ENCODE results near the gene KRTAP1-4. TPM values are rescaled to one million over a fixed set of nuclear protein-coding genes. Genes with fewer than 3 reads are reported as not detected.
"Not testable (repeated sequence)": the region's sequence is repeated elsewhere in the genome, so short reads cannot be mapped to it uniquely, and the experiment has no call there.

Gene KRTAP1-4
- total RNA-seq, 4 donors from 2014 or later = not detected

DNA sequence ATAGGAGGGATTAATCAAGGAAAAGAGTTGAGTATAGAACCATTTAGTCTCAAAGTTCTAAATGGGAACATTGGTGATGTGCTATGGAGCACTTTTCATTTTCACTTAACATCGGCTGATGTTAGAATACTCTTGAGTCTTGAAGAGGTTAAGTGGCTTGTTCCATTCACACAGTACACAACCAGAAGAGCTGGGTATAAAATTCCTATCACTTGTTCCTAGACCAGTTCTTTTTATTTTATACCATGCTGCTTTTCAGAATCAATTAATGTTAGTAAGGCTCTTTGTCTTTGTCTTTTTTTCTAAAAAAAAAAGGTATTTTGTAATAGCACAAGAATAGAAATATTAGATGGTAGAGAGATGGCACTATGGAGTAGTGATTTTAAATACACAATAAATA, 13.0 kb upstream of the KRTAP1-4 start:
- intact Hi-C loops (cut with DNase I; ENCODE audit: low total_unique reads) = no loop called here
- Histone ChIP-seq H3K27me3 (no peaks in the 10 kb centered on the region), H3K27ac (no peak overlapping the region), H3K4me1 (no peaks in the 10 kb centered on the region), H3K4me3 (no peak overlapping the region), H3K9me3 (no peaks in the 10 kb centered on the region), H3K36me3 (no peaks in the 10 kb centered on the region)
- DNase-seq = no peak
- TF ChIP-seq POLR2A (IDR thresholded peaks at IDR 0.05) (no peak), CTCF (IDR thresholded peaks at IDR 0.05) (no peak)

- H3K27ac ChIP-seq = not testable (repeated sequence)
Observed at GRCh38 chr17:41040783-41041571, 11.0 kb upstream of the KRTAP1-4 start, which contains the start of gene KRTAP1-1. KRTAP1-1 (minus strand) TSS chr17:41041450; CDS start chr17:41041397, 53 bp downstream.

DNA sequence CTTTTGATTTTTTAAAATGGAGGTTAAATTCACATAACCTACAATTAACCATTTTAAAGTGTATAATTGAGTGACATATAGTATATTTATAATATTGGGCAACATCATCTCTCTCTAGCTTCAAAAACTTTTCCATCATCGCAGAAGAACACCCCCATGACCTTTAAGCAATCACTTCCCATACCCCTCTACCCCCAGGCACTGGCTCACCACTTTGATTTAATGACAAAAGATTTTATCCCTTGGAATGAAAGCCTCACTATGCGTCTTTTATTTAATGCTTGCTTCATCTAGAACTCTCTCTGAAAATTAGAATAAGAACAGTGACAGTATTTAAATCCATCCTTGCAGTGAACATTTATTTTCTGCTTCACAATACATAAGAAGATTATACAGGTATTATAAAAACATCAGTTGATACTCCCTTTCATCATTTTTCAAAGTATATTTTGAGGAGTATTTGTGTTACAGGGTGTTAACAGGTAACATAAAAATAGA, 7.9 kb upstream of the KRTAP1-4 start:
- no peak for TF ChIP-seq CTCF (IDR thresholded peaks at IDR 0.05)
- no peak for TF ChIP-seq POLR2A (IDR thresholded peaks at IDR 0.05)
- Histone ChIP-seq H3K27ac (no peak overlapping the region), H3K9me3 (no peaks in the 10 kb centered on the region), H3K4me3 (no peak overlapping the region), H3K4me1 (no peaks in the 10 kb centered on the region), H3K36me3 (no peaks in the 10 kb centered on the region), H3K27me3 (no peaks in the 10 kb centered on the region)
- intact Hi-C loops (cut with DNase I; ENCODE audit: low total_unique reads) = no loop called here
- no peak for DNase-seq

More at GRCh38 chr17:41040783-41041571, 11.0 kb upstream of the KRTAP1-4 start, which contains the start of gene KRTAP1-1:
- intact Hi-C loops (cut with DNase I; ENCODE audit: low total_unique reads); H3K4me1 ChIP-seq; H3K9me3 ChIP-seq; H3K27me3 ChIP-seq; DNase-seq; H3K4me3 ChIP-seq; H3K36me3 ChIP-seq: not testable (repeated sequence)

DNA sequence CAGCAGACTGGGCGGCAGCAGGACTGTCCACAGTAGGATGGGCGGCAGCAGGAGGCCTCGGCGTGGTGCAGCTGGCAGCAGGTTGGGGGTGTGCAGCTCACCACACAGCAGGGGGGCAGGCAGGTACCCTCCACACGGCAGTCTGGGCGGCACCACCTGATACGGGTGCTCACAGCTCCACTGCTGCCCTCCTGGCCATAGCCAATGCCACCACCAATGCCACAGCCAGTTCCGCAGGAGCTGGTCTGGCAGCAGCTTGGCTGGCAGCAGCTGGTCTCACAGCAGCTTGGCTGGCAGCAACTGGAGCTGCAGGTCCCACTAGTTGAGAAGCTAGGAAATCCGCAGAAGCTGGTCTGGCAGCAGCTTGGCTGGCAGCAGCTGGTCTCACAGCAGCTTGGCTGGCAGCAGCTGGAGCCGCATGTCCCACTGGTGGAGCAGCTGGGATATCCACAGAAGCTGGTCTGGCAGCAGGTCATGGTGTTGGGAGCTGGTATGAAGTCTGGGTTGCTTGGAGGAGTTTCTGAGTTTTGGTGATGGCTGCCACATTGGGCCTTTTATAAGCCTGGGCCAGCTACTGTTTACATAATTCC, 4.4 kb upstream of the KRTAP1-4 start, which contains the start of gene KRTAP1-3:
Gene KRTAP1-3 (minus strand): TSS at position 529 of the 590 bp plus-strand sequence. CDS start 53 bp downstream, at position 476.
- H3K9me3 ChIP-seq; H3K4me3 ChIP-seq; DNase-seq; H3K27me3 ChIP-seq; H3K27ac ChIP-seq; intact Hi-C loops (cut with DNase I; ENCODE audit: low total_unique reads); H3K36me3 ChIP-seq; H3K4me1 ChIP-seq: not testable (repeated sequence)

DNA sequence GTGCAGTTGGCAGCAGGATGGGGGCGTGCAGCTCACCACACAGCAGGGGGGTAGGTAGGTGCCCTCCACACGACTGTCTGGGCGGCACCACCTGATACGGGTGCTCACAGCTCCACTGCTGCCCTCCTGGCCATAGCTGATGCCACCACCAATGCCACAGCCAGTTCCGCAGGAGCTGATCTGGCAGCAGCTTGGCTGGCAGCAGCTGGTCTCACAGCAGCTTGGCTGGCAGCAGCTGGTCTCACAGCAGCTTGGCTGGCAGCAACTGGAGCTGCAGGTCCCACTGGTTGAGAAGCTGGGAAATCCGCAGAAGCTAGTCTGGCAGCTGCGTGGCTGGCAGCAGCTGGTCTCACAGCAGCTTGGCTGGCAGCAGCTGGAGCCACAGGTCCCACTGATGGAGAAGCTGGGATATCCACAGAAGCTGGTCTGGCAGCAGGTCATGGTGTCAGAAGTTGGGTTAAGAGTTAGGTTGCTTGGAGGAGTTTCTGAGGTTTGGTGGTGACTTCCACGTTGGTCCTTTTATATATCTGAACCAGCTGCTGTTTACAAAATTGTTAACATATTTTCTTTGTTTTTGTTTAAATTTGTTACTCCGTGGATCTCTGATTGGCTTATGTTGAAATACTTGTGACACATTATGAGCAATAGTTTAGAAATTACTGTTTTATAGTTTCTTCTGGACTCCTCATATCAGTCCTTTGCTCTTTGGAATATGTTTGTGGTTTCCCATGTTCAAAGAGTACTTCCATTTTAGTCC, 3.1 kb downstream of the KRTAP1-4 start, which contains the start of gene KRTAP1-5:
Gene KRTAP1-5 (minus strand): TSS at position 494 of the 757 bp plus-strand sequence. CDS start 53 bp downstream, at position 441.
- Histone ChIP-seq H3K27me3 (no peaks in the 10 kb centered on the region), H3K36me3 (no peaks in the 10 kb centered on the region), H3K9me3 (no peaks in the 10 kb centered on the region), H3K4me3 (no peak within 1 kb of the TSS), H3K4me1 (no peaks in the 10 kb centered on the region), H3K27ac (no peak within 1 kb of the TSS)
- intact Hi-C loops (cut with DNase I; ENCODE audit: low total_unique reads) = no loop called here
- no peak for DNase-seq
- TF ChIP-seq POLR2A (IDR thresholded peaks at IDR 0.05) (no peak), CTCF (IDR thresholded peaks at IDR 0.05) (no peak)

All from uterus (tissue), 4 donors.